HepG2 (cell line): ENCODE results near the gene ZNF26. TPM values are rescaled to one million over a fixed set of nuclear protein-coding genes. Genes with fewer than 3 reads are reported as not detected.

Experiments used
- ARHGAP35 ChIP-seq: sonication (generic); formaldehyde crosslinking; IDR thresholded peaks from 2 replicates; pipeline ENCODE4 v1.9.0; 2022; ENCODE audit warnings: mild to moderate bottlenecking, inconsistent platforms, moderate library complexity, missing genetic modification reagents, borderline replicate concordance
- ATF1 ChIP-seq: IDR thresholded peaks from 2 replicates; pipeline ENCODE4 v1.6.1; 2016; ENCODE audit warnings: mild to moderate bottlenecking, control low read depth
- FIP1L1 ChIP-seq: fragments of 200-400 bp; formaldehyde crosslinking; IDR thresholded peaks from 2 replicates; pipeline ENCODE4 v1.6.1; 2018; ENCODE audit warnings: low read depth, mild to moderate bottlenecking, low read length, moderate library complexity, borderline replicate concordance; ENCODE audit not compliant: insufficient read depth
- HDAC2 ChIP-seq: sonication (generic); formaldehyde crosslinking; IDR thresholded peaks from 2 replicates; pipeline ENCODE4 v1.4.0; 2020; ENCODE audit warnings: missing genetic modification reagents
- HNRNPLL ChIP-seq: fragments of 200-400 bp; formaldehyde crosslinking; IDR thresholded peaks from 2 replicates; pipeline ENCODE4 v1.6.1; 2017; ENCODE audit warnings: mild to moderate bottlenecking, low read depth, low read length; ENCODE audit not compliant: poor library complexity, severe bottlenecking
- PITX1 ChIP-seq: sonication (generic); formaldehyde crosslinking; IDR thresholded peaks from 2 replicates; pipeline ENCODE4 v1.5.1; 2020; ENCODE audit warnings: mild to moderate bottlenecking, missing genetic modification reagents
- SAFB2 ChIP-seq: sonication (generic); formaldehyde crosslinking; IDR thresholded peaks from 2 replicates; pipeline ENCODE4 v1.5.1; 2020; ENCODE audit warnings: missing genetic modification reagents, low read depth, mild to moderate bottlenecking, borderline replicate concordance
- SOX13 ChIP-seq, 3 experiments: fragments of 450-650 bp in 1 of 3; sonication (generic) in 1 of 3; formaldehyde crosslinking in 1 of 3; IDR thresholded peaks in 2 of 3; conservative IDR thresholded peaks in 1 of 3; 2 replicates each; pipeline versions ENCODE4 v1.5.0 to v1.6.1; 2016 to 2020; ENCODE audit warnings: antibody characterized with exemption in 1 of 3, mild to moderate bottlenecking in 1 of 3, missing compliant biosample characterization in 1 of 3, missing genetic modification reagents in 1 of 3, moderate library complexity in 1 of 3
- ZNF280B ChIP-seq: sonication (generic); formaldehyde crosslinking; IDR thresholded peaks from 2 replicates; pipeline ENCODE4 v1.5.0; 2020; ENCODE audit warnings: missing genetic modification reagents, mild to moderate bottlenecking, borderline replicate concordance
- ZNF382 ChIP-seq: sonication (generic); formaldehyde crosslinking; IDR thresholded peaks from 2 replicates; pipeline ENCODE4 v1.5.0; 2020; ENCODE audit warnings: missing genetic modification reagents, mild to moderate bottlenecking, borderline replicate concordance
- ZNF44 ChIP-seq: sonication (generic); formaldehyde crosslinking; IDR thresholded peaks from 2 replicates; pipeline ENCODE4 v1.5.1; 2020; ENCODE audit warnings: mild to moderate bottlenecking, missing genetic modification reagents
- ZNF563 ChIP-seq: sonication (generic); formaldehyde crosslinking; IDR thresholded peaks from 2 replicates; pipeline ENCODE4 v1.8.0; 2022; ENCODE audit warnings: mild to moderate bottlenecking, moderate library complexity, missing genetic modification reagents
- ZNF589 ChIP-seq: sonication (generic); formaldehyde crosslinking; conservative IDR thresholded peaks from 2 replicates; pipeline ENCODE4 v1.8.0; 2022; ENCODE audit warnings: mild to moderate bottlenecking, moderate library complexity, missing genetic modification reagents
- ZNF678 ChIP-seq: sonication (generic); formaldehyde crosslinking; IDR thresholded peaks from 2 replicates; pipeline ENCODE4 v1.4.0; 2020; ENCODE audit warnings: mild to moderate bottlenecking, missing genetic modification reagents
- ZNF816 ChIP-seq: sonication (generic); formaldehyde crosslinking; IDR thresholded peaks from 2 replicates; pipeline ENCODE4 v1.8.0; 2022; ENCODE audit warnings: missing genetic modification reagents, mild to moderate bottlenecking, borderline replicate concordance
- polyA plus RNA-seq, 8 experiments: library from polyadenylated mRNA; depleted of rRNA in 3 of 8; stranded (reverse) in 7 of 8; unstranded in 1 of 8; fragments of >200 nt; fragmentation: Illumina TruSeq in 4 of 8; extraction: Trizol in 4 of 8; gene quantifications; 2 replicates each; pipeline versions ENCODE4 v1.2.1 to v1.2.3, GENCODE V29; 2011 to 2016; ENCODE audit warnings: low read depth in 4 of 8, missing spikeins in 1 of 8, mixed read lengths in 1 of 8; ENCODE audit not compliant: insufficient read depth in 1 of 8
- total RNA-seq, 5 experiments: library from RNA; depleted of rRNA; stranded (reverse); fragments of >200 nt; fragmentation: Illumina TruSeq; extraction: Trizol; gene quantifications; 2 replicates each; pipeline ENCODE4 v1.2.3, GENCODE V29; 2016; ENCODE audit warnings: low read depth in 1 of 5
- TF ChIP-seq, protein P1 (sequence below), 2 experiments: sonication (generic) in 1 of 2; formaldehyde crosslinking in 1 of 2; IDR thresholded peaks; 2 replicates each; pipeline versions ENCODE4 v1.6.1 to v1.9.0; 2014 to 2022; ENCODE audit warnings: antibody characterized with exemption in 1 of 2, borderline replicate concordance in 1 of 2, inconsistent platforms in 1 of 2, low read depth in 1 of 2, missing genetic modification reagents in 1 of 2
- TF ChIP-seq, protein P2 (sequence below): sonication (generic); formaldehyde crosslinking; IDR thresholded peaks from 2 replicates; pipeline ENCODE4 v1.4.0; 2020; ENCODE audit warnings: missing genetic modification reagents, low read depth, mild to moderate bottlenecking, borderline replicate concordance

ZNF26 gene
- total and polyA plus RNA-seq, 2 of the 13 experiments (the other 11 are each of a cell fraction or from before 2014, with no cell fraction given): 3.8 to 6.5 TPM

GRCh38 chr12:132956011-132956788 lies 30.0 kb upstream of the ZNF26 start, which contains the start of gene ZNF605 (continued):
- TF ChIP-seq ARHGAP35 (no peak), ZNF589 (CRISPR knock-in tag) (no peak), ZNF678 (no peak), ZNF382 (CRISPR knock-in tag) (no peak), PITX1 (0 out of 2 replicates have a peak, but pooled peaks have one; percentile 19), ATF1 (CRISPR knock-in tag) (0 out of 2 replicates have a peak, but pooled peaks have one; percentile 53), ZNF44 (CRISPR knock-in tag) (no peak), SOX13 (IDR thresholded peaks at IDR 0.05) (no peak), SOX13 (CRISPR knock-in tag; conservative IDR thresholded peaks at IDR 0.05 in 1 of 2, IDR thresholded peaks at IDR 0.05 in 1 of 2) (no peak), ZNF563 (CRISPR knock-in tag) (peak; percentile 17; the same call in 1 of the 2 replicates), FIP1L1 (no peak), SAFB2 (CRISPR knock-in tag) (no peak), HDAC2 (CRISPR knock-in tag) (no peak), HNRNPLL (no peak), ZNF816 (CRISPR knock-in tag) (no peak), ZNF280B (CRISPR knock-in tag) (no peak)
- TF ChIP-seq, protein P1, sequence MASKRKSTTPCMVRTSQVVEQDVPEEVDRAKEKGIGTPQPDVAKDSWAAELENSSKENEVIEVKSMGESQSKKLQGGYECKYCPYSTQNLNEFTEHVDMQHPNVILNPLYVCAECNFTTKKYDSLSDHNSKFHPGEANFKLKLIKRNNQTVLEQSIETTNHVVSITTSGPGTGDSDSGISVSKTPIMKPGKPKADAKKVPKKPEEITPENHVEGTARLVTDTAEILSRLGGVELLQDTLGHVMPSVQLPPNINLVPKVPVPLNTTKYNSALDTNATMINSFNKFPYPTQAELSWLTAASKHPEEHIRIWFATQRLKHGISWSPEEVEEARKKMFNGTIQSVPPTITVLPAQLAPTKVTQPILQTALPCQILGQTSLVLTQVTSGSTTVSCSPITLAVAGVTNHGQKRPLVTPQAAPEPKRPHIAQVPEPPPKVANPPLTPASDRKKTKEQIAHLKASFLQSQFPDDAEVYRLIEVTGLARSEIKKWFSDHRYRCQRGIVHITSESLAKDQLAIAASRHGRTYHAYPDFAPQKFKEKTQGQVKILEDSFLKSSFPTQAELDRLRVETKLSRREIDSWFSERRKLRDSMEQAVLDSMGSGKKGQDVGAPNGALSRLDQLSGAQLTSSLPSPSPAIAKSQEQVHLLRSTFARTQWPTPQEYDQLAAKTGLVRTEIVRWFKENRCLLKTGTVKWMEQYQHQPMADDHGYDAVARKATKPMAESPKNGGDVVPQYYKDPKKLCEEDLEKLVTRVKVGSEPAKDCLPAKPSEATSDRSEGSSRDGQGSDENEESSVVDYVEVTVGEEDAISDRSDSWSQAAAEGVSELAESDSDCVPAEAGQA (IDR thresholded peaks at IDR 0.05; ENCODE audit: low read depth): no peak
- TF ChIP-seq, protein P1 (CRISPR knock-in tag; IDR thresholded peaks at IDR 0.05; ENCODE audit: borderline replicate concordance): no peak
- TF ChIP-seq, protein P2, sequence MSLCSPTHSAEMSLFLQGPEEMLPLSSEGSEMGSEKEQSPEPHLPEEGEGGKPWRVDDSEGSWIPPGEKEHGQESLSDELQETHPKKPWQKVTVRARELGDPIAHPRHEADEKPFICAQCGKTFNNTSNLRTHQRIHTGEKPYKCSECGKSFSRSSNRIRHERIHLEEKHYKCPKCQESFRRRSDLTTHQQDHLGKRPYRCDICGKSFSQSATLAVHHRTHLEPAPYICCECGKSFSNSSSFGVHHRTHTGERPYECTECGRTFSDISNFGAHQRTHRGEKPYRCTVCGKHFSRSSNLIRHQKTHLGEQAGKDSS (CRISPR knock-in tag): no peak; the same call in 1 of the 2 replicates
